ENCODE results near the gene DRC1.

DRC1 gene

DNA sequence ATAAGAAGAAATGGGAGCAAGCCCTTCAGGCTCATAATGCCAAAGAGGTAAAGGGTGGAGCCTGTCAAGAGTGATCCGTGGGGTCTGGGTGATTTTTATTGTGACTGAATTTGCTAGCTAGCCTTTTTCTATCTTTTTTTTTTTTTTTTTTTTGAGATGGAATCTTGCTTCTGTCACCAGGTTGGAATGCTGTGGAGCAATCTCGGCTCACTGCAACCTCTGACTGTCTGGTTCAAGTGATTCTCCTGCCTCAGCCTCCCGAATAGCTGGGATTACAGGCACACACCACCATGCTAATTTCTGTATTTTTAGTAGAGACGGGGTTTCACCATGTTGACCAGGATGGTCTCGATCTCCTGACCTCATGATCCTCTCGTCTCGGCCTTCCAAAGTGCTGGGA lies 29.1 kb downstream of the DRC1 start:
- TF ChIP-seq, protein P1, sequence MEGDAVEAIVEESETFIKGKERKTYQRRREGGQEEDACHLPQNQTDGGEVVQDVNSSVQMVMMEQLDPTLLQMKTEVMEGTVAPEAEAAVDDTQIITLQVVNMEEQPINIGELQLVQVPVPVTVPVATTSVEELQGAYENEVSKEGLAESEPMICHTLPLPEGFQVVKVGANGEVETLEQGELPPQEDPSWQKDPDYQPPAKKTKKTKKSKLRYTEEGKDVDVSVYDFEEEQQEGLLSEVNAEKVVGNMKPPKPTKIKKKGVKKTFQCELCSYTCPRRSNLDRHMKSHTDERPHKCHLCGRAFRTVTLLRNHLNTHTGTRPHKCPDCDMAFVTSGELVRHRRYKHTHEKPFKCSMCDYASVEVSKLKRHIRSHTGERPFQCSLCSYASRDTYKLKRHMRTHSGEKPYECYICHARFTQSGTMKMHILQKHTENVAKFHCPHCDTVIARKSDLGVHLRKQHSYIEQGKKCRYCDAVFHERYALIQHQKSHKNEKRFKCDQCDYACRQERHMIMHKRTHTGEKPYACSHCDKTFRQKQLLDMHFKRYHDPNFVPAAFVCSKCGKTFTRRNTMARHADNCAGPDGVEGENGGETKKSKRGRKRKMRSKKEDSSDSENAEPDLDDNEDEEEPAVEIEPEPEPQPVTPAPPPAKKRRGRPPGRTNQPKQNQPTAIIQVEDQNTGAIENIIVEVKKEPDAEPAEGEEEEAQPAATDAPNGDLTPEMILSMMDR (IDR thresholded peaks at IDR 0.05; ENCODE audit: low read depth, low read length), result no peak
- H3K4me3 ChIP-seq (ENCODE audit: low read depth, low read length), result no peak overlapping the region
- no peaks in the 10 kb centered on the region for H3K27me3 ChIP-seq (ENCODE audit: insufficient read depth, low read depth, severe bottlenecking)
- H3K27ac ChIP-seq, result no peak overlapping the region
- H3K36me3 ChIP-seq, result no peaks in the 10 kb centered on the region
- DNase-seq, result no peak
- H3K9me3 ChIP-seq (ENCODE audit: severe bottlenecking), result no peaks in the 10 kb centered on the region

DNA sequence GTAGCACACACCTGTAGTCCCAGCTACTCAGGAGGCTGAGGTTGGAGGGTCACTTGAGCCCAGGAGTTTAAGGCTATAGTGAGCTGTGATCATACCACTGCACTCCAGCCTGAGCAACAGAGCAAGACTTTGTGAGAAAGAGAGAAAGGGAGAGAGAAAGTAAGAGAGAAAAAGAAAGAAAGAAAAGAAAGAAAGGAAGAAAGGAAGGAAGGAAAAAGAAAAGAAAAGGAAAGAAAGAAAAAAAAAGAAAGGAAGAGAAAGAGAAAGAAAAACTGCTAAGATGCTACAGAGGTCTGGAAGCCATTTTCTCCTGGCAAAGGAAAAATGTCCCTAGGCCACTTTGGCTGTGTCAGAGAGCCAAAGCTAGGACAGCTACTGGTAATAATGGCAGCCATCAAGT lies 30.6 kb downstream of the DRC1 start:
- TF ChIP-seq, protein P1 (IDR thresholded peaks at IDR 0.05; ENCODE audit: low read depth, low read length), result no peak
- H3K36me3 ChIP-seq, result no peaks in the 10 kb centered on the region
- H3K27me3 ChIP-seq (ENCODE audit: insufficient read depth, low read depth, severe bottlenecking), result no peaks in the 10 kb centered on the region
- H3K4me3 ChIP-seq (ENCODE audit: low read depth, low read length), result no peak overlapping the region
- no peak for DNase-seq
- no peak overlapping the region for H3K27ac ChIP-seq
- H3K9me3 ChIP-seq (ENCODE audit: severe bottlenecking), result no peaks in the 10 kb centered on the region

DNA sequence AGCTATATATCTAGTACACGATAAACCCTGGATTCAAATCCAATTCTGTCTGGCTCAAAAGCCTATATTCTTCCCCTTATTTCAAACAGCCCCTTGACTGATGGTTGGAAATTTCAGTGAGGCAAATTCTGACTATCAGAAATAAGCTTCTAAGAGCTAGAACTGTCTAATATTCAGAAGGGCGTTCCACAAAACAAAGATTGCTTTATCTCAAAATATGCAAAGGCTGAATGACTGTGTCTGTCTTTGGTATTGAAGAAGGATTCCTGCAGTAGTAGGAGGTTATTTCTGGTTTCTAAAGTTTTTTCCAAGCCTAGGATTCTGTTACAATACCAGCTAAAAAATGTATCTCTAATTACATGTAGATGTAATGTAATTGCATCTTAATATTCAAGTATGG lies 31.1 kb downstream of the DRC1 start:
- Histone ChIP-seq H3K36me3 (no peaks in the 10 kb centered on the region), H3K4me3 (ENCODE audit: low read depth, low read length) (no peak overlapping the region), H3K27me3 (ENCODE audit: insufficient read depth, low read depth, severe bottlenecking) (no peaks in the 10 kb centered on the region), H3K27ac (no peak overlapping the region), H3K9me3 (ENCODE audit: severe bottlenecking) (no peaks in the 10 kb centered on the region)
- TF ChIP-seq, protein P1 (IDR thresholded peaks at IDR 0.05; ENCODE audit: low read depth, low read length), result no peak
- DNase-seq, result no peak

DNA sequence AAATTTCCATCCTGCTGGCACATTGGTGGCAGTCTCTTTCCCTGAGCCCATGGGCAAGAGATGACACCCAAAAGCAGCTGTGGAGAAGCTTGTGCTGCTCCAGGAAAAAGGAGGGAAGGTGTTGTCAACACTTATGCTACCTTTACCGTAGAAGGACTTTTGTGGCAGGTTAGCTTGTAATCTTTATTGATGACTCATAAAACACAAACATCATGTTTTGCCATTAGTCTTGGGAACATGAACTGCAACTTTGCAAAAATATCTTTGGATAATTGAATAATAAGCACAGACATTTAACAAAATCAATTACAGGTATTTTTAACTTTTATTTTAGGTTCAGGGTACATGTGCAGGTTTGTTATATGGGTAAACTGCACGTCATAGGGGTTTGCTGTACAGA lies 33.4 kb downstream of the DRC1 start:
- no peak for DNase-seq
- Histone ChIP-seq H3K9me3 (ENCODE audit: severe bottlenecking) (no peaks in the 10 kb centered on the region), H3K27me3 (ENCODE audit: insufficient read depth, low read depth, severe bottlenecking) (no peaks in the 10 kb centered on the region), H3K36me3 (no peaks in the 10 kb centered on the region), H3K4me3 (ENCODE audit: low read depth, low read length) (no peak overlapping the region), H3K27ac (no peak overlapping the region)
- TF ChIP-seq, protein P1 (IDR thresholded peaks at IDR 0.05; ENCODE audit: low read depth, low read length), result no peak

DNA sequence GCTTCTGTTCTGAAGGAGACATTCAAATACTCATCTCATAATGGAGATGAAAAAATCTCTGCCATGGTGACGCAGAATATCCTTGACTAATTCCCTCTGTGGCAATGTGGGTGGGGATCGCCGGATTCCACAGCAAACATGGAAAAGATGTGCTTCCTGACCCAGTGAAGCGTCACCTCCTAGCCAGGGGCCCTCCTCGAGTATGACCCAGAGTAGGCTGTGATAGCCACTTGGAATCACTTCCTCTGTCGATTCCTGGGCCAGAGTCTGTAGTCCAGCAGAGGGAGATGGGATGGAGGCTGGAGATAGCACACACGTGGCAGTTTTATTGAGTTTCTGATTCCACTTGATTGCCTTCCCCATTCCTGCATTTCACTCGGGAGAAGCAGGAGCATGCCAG lies 36.8 kb downstream of the DRC1 start:
- TF ChIP-seq, protein P1 (IDR thresholded peaks at IDR 0.05; ENCODE audit: low read depth, low read length), result no peak
- Histone ChIP-seq H3K27me3 (ENCODE audit: insufficient read depth, low read depth, severe bottlenecking) (no peaks in the 10 kb centered on the region), H3K9me3 (ENCODE audit: severe bottlenecking) (no peaks in the 10 kb centered on the region), H3K36me3 (no peaks in the 10 kb centered on the region), H3K4me3 (ENCODE audit: low read depth, low read length) (no peak overlapping the region), H3K27ac (no peak overlapping the region)
- DNase-seq, result no peak

DNA sequence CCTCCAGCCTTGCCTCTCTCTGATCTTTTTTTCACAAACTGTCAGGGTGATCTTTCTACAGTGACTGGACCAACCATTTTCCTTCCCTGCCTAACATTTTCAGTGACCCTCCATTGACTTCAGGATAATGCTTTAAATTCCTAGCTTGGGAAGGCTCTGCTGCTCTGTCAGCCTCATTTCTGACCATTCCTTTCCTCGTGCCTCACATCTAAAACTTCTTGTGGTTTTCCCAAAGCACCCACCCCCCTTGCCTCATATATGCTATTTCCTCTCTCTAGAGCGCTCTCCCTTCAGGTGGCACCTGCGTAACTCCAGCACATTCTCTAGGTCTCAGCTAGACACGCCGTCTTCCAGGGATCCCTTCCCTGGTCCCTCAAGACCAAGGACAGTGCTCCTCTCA lies 37.2 kb downstream of the DRC1 start:
- Histone ChIP-seq H3K9me3 (ENCODE audit: severe bottlenecking) (no peaks in the 10 kb centered on the region), H3K27ac (no peak overlapping the region), H3K27me3 (ENCODE audit: insufficient read depth, low read depth, severe bottlenecking) (no peaks in the 10 kb centered on the region), H3K4me3 (ENCODE audit: low read depth, low read length) (no peak overlapping the region), H3K36me3 (no peaks in the 10 kb centered on the region)
- DNase-seq, result no peak
- TF ChIP-seq, protein P1 (IDR thresholded peaks at IDR 0.05; ENCODE audit: low read depth, low read length), result no peak
